Calu3 (cell line): ENCODE data around the gene ASGR1. TPM values are rescaled to one million over a fixed set of nuclear protein-coding genes. Genes with fewer than 3 reads are reported as not detected.

Experiments used
- BruUV-seq: library from RNA; stranded (reverse); fragments of 400-500 nt; replicated peaks from 2 replicates; lab custom pipeline; 2021; lab: Mats Ljungman, UMichigan
- CTCF ChIA-PET: fragments of 300-600 bp; sonication (Branson Sonifier 250); formaldehyde crosslinking; loops from one replicate; lab custom pipeline; 2022; ENCODE audit warnings: antibody characterized with exemption; lab: Charles Lee
- DNase-seq: peaks from one replicate; pipeline ENCODE4 v3.0.0; 2022
- H3K27ac Mint-ChIP-seq: one replicate; pipeline ENCODE4 v1.8.0; 2022; ENCODE audit warnings: mixed read lengths; ENCODE audit not compliant: unreplicated experiment
- H3K27me3 Mint-ChIP-seq: one replicate; pipeline ENCODE4 v1.8.0; 2022; ENCODE audit warnings: mixed read lengths; ENCODE audit not compliant: unreplicated experiment
- H3K36me3 Mint-ChIP-seq: one replicate; pipeline ENCODE4 v1.8.0; 2022; ENCODE audit warnings: mild to moderate bottlenecking, moderate library complexity, mixed read lengths; ENCODE audit not compliant: insufficient read depth, unreplicated experiment
- H3K4me1 Mint-ChIP-seq: one replicate; pipeline ENCODE4 v1.8.0; 2022; ENCODE audit warnings: mild to moderate bottlenecking, low read depth, mixed read lengths; ENCODE audit not compliant: unreplicated experiment
- H3K4me3 Mint-ChIP-seq: one replicate; pipeline ENCODE4 v1.8.0; 2022; ENCODE audit warnings: mild to moderate bottlenecking, low read depth, moderate library complexity, mixed read lengths; ENCODE audit not compliant: unreplicated experiment
- H3K9me3 Mint-ChIP-seq: one replicate; pipeline ENCODE4 v1.8.0; 2022; ENCODE audit warnings: low read depth, mixed read lengths; ENCODE audit not compliant: unreplicated experiment
- CTCF ChIP-seq: fragments of 200-600 bp; IDR thresholded peaks from one replicate; pipeline ENCODE4 v1.8.0; 2022; ENCODE audit warnings: antibody characterized with exemption; ENCODE audit not compliant: unreplicated experiment
- intact Hi-C: fragments of 100-400 bp; cut with micrococcal nuclease; formaldehyde crosslinking; loops from one replicate; pipeline ENCODE4 v1.10.0; 2022; ENCODE audit not compliant: unreplicated experiment
- total RNA-seq: library from RNA; stranded (reverse); gene quantifications from 2 replicates; pipeline ENCODE4 v1.2.3, GENCODE V29; 2022

Gene ASGR1
- total RNA-seq, 1 experiment from 2014 or later = 0.26 TPM

- Mint-ChIP-seq H3K4me3 (peak overlapping the region; percentile 58), H3K9me3 (no peaks in the 10 kb centered on the region)
- no peak for TF ChIP-seq CTCF
These were observed 25.2 kb upstream of the ASGR1 start for GRCh38 chr17:7204336-7204735.

DNA sequence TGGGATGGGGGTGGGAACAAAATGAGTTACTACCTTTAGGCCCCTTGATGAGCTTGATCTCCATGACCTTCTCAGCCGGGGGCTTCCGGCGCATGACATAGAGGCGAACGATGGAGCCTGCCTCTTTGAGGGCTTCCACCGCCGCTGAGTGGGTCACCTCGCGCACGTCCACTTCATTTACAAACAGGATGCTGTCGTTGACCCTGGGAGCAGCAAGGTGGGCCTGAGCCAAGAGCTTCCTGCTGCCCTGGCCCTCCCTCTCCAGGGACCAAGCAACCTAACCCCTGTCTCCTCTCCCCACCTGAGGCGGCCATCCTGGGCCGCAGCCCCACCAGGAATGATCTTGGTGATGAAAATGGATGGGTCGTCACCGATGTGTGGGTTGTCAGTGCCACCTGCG lies 24.2 kb upstream of the ASGR1 start:
- H3K36me3 Mint-ChIP-seq = no peaks in the 10 kb centered on the region
- H3K4me1 Mint-ChIP-seq = peaks cover 8% of the 10 kb centered on the region
- BruUV-seq = no TSS peak
- TF ChIP-seq CTCF = no peak
- no peak overlapping the region for H3K4me3 Mint-ChIP-seq
- H3K9me3 Mint-ChIP-seq = no peaks in the 10 kb centered on the region
- H3K27me3 Mint-ChIP-seq = peaks cover 51% of the 10 kb centered on the region
- no peak overlapping the region for H3K27ac Mint-ChIP-seq
- no peak for DNase-seq
- CTCF ChIA-PET = no interaction called here
- intact Hi-C loops = no loop called here

More at GRCh38 chr17:7204336-7204735, 25.2 kb upstream of the ASGR1 start:
- intact Hi-C loops = no loop called here
- Mint-ChIP-seq H3K27me3 (peaks cover 60% of the 10 kb centered on the region), H3K4me1 (peaks cover 8% of the 10 kb centered on the region), H3K36me3 (no peaks in the 10 kb centered on the region), H3K27ac (no peak overlapping the region)
- CTCF ChIA-PET = no interaction called here
- DNase-seq = no peak
- no TSS peak for BruUV-seq

- Mint-ChIP-seq H3K36me3 (no peaks in the 10 kb centered on the region), H3K4me1 (no peaks in the 10 kb centered on the region), H3K27ac (no peak overlapping the region), H3K4me3 (no peak overlapping the region), H3K27me3 (peaks cover 17% of the 10 kb centered on the region), H3K9me3 (no peaks in the 10 kb centered on the region)
- no TSS peak for BruUV-seq
- no peak for TF ChIP-seq CTCF
- no peak for DNase-seq
- intact Hi-C loops = no loop called here
- CTCF ChIA-PET = no interaction called here
These were observed 17.7 kb upstream of the ASGR1 start for GRCh38 chr17:7196651-7197401.

DNA sequence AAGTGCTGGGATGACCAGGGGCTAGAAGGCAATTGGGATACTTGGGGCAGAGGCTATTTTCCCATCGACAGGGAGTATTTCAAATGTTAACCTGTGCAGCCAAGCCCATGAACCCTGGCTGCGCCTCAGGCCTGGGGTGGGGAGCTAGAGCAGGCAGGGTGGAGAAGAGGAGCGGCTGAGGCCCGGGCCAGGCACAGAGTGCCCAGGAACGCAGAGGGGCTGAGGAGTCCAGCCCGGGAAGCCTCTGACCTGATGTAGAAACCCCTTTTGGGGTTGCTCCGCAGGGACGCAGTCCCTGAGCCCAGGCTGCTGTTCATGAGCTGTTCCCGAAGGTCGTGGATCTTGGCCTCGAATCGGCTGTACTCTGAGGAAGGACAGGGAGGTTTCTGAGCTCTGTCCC lies 16.8 kb upstream of the ASGR1 start:
- Mint-ChIP-seq H3K27ac (no peak overlapping the region), H3K4me1 (no peaks in the 10 kb centered on the region), H3K27me3 (peaks cover 21% of the 10 kb centered on the region), H3K9me3 (no peaks in the 10 kb centered on the region), H3K4me3 (no peak overlapping the region), H3K36me3 (no peaks in the 10 kb centered on the region)
- no peak for TF ChIP-seq CTCF
- intact Hi-C loops = no loop called here
- DNase-seq = no peak
- BruUV-seq = no TSS peak
- CTCF ChIA-PET = no interaction called here
